ENCODE measurements around the gene BPNT1.
"Not testable (repeated sequence)": the region's sequence is repeated elsewhere in the genome, so short reads cannot be mapped to it uniquely, and the experiment has no call there.

Gene BPNT1

GRCh38 chr1:220076861-220077762 lies 12.5 kb downstream of the BPNT1 start:
- DNase-seq = no peak

- DNase-seq = no peak
These were observed 22.1 kb downstream of the BPNT1 start for GRCh38 chr1:220067269-220068204.

- DNase-seq = no peak
These were observed 27.0 kb downstream of the BPNT1 start for GRCh38 chr1:220062629-220063028.

GRCh38 chr1:220060876-220061275 lies 28.7 kb downstream of the BPNT1 start:
- no peak for DNase-seq

GRCh38 chr1:220056374-220056773 lies 33.2 kb downstream of the BPNT1 start:
- no peak for DNase-seq

GRCh38 chr1:220046052-220046930 lies 43.3 kb downstream of the BPNT1 start, which contains the start of gene EPRS1:
TSS of gene EPRS1 (minus strand) at chr1:220046505. CDS start at chr1:220046388, 117 bp downstream.
- peak; percentile 94 for DNase-seq

GRCh38 chr1:220045356-220046051 lies 44.1 kb downstream of the BPNT1 start:
- no peak for DNase-seq

- DNase-seq = no peak
These were observed 44.8 kb downstream of the BPNT1 start for GRCh38 chr1:220044678-220045355.

GRCh38 chr1:220043646-220044045 lies 45.9 kb downstream of the BPNT1 start:
- DNase-seq = no peak

- no peak for DNase-seq
These were observed 49.5 kb downstream of the BPNT1 start for GRCh38 chr1:220040028-220040596.

GRCh38 chr1:220038640-220039039 lies 50.9 kb downstream of the BPNT1 start:
- DNase-seq = no peak

GRCh38 chr1:220037810-220038209 lies 51.8 kb downstream of the BPNT1 start:
- not testable (repeated sequence) for DNase-seq

- DNase-seq = no peak
These were observed 56.7 kb downstream of the BPNT1 start for GRCh38 chr1:220032911-220033310.

- no peak for DNase-seq
These were observed 58.3 kb downstream of the BPNT1 start for GRCh38 chr1:220031287-220031686.

- DNase-seq = no peak
These were observed 61.2 kb downstream of the BPNT1 start for GRCh38 chr1:220028346-220028895.

- no peak for DNase-seq
These were observed 70.5 kb downstream of the BPNT1 start for GRCh38 chr1:220019071-220019470.

- no peak for DNase-seq
These were observed 76.1 kb downstream of the BPNT1 start for GRCh38 chr1:220013497-220013896.

- DNase-seq = no peak
These were observed 77.3 kb downstream of the BPNT1 start for GRCh38 chr1:220012259-220012658.

GRCh38 chr1:220011620-220012019 lies 78.0 kb downstream of the BPNT1 start:
- DNase-seq = no peak
